HG03025 (cell line): ENCODE measurements around the gene SRMS.

Experiments used
- ATAC-seq: cut with Tn5 transposase; IDR thresholded peaks from one replicate; pipeline ENCODE4 v1.9.1; 2021; ENCODE audit warnings: mild to moderate bottlenecking, moderate library complexity; ENCODE audit not compliant: unreplicated experiment, low FRiP score

The SRMS gene

DNA sequence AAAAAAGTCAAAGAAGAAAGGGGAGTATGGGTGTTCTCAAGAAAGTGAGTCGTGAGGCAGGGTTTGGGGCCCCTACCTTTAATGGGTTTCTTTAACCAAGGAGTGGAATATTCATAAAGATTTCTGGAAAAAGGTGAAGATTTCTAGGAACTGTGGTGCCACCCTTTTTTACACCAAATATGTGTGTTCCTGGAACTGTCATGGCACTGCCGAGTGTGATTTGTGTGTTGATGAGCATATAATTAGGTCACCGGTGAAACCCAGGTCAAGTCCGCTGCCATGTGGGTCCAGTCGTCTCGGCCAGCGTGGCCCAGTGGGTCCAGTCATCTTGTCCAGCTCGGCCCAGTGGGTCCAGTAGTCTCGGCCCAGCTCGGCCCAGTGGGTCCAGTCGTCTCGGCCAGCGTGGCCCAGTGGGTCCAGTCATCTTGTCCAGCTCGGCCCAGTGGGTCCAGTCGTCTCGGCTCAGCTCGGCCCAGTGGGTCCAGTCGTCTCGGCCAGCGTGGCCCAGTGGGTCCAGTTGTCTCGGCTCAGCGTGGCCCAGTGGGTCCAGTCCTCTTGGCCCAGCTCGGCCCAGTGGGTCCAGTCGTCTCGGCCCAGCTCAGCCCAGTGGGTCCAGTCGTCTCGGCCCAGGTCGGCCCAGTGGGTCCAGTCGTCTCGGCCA lies 40.3 kb downstream of the SRMS start:
- ATAC-seq = no peak

DNA sequence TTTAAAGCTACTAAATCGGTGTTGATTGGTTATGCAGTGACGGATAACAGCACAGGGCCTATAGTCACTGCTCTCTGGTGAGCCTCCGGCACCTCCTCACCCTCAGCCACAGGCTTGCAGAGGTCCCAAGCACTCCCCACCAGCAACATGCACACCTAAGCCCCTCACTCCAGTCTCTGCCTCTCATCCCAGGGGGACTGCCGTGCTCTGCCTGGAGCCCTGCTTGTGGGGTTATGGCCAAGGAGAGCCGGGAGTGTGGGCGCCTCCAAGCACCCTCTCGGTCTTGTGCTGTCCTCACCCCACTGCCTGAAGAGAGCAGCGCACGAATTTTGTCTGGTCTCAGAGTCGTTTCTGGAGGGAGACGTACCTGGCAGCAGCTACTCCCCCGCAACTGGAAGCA lies 41.8 kb downstream of the SRMS start:
- no peak for ATAC-seq

DNA sequence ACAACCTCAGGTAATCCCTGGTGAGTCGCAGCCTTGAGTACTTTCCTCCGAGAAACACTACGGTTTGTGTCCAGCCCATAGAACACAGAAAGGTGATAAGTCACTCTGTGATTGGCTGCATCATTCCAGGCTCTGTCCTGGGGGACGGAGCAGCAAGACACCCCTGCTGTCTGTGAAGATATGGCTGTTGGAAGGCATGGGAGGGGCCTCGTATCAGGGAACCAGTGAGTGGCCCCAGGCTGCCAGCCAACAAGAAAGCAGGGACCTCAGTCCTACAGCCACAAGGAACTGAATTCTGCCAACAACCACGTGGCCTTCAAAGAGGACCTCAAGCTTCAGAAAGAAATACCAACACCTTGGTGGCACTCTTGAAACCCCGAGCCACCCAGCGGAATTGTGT lies 42.3 kb downstream of the SRMS start:
- ATAC-seq = no peak

DNA sequence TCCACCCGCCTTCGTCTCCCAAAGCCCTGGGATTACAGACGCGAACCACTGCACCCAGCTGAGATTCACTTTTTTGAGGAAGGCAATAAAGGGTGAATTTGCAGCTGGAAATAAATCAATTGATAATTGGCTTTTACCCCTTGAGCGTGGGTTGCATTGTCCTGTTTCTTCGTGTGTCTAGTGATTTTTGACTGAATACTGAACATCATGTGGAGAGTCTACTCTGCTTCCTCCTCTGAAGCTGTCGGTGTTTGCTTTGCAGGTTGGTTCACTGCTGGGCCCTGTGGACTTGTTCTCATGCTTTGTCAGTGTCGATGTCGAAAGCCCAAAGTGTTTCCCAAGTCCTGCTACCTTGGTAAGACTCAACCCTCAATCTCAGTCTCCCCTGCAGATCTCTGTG lies 42.9 kb downstream of the SRMS start:
- ATAC-seq = no peak

DNA sequence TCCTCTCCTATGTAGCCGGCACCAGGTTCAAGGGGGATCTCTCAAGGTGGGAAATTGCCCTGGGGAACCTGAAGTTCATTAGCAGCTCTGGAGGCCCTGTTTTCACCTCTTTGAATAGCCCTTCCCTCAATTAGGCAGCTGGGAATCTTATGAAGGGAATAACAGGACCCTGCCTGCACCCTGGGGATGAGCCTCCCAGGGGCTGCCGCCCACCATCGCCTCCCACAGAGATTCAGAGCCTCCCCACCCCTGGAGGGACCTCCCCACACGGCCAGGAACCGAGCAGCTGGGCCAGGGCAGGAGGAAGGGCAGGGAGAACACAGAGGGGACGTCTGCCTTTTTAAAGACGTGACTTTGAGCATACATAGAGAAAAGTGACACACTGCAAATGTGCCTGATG lies 44.0 kb downstream of the SRMS start:
- no peak for ATAC-seq

DNA sequence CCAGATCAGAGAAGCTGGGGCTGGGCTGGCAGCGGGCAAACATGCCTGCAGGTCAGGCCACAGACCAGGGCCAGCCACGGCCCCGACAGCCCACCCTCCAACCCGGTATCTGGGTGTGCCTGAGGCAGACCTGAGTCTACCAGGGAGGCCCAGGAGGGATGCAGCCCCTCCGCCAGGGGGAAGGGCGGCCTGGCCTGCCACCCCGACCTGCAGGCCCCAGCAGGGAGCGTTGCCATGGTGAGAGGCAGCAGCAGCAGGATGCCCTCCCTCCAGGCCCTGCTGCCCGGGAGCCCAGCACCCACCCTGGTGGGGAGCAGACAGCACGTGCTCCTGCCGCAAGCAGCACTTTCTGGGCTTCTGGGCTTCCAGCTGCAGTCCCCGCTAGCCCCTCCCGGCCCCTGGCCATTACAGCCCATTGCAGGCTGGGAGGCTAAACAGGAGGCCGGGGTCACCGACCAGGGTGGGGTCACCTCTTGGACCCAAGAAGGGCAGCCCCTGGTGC lies 44.8 kb downstream of the SRMS start:
- ATAC-seq = no peak

DNA sequence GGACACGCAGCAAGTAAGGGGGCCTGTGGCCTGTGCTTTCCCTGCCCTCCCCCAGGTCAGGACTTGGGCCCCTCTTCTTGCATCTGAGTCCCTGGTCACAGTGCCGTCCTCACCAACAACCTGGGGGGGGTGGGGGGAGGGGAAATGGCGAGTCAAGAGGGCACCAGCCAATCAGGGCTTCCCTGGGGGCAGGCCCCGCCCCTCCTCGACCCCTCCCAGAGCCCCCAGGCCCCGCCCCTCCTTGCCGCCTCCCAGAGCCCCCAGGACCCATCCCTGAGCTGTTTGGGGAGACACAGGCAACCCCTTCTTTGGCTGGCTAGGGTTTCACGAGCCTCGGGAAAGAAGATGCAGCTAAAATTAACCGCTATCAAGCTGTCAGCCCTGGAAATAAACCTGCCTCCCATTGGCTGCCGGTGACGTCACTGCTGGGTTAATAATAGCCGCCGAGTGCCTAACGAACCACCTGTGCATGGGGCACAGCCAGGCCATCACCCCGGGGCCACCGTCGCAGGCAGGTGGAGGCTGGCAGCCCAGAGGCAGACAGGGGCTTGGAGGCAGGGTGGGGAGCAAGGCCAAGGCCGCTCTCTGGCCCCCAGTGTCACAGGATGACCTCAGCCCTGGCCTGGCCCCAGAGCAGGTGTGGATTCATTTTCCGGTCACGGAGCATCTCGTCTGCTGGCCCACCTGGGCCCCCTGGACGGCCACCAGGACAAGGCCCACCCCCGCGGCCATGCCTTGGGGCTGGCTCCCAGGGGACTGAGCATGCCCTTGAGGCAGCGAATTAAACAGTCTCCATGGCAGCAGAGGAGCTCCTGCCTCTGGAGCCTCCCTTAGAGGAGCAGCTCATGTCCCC lies 45.5 kb downstream of the SRMS start:
- no peak for ATAC-seq

DNA sequence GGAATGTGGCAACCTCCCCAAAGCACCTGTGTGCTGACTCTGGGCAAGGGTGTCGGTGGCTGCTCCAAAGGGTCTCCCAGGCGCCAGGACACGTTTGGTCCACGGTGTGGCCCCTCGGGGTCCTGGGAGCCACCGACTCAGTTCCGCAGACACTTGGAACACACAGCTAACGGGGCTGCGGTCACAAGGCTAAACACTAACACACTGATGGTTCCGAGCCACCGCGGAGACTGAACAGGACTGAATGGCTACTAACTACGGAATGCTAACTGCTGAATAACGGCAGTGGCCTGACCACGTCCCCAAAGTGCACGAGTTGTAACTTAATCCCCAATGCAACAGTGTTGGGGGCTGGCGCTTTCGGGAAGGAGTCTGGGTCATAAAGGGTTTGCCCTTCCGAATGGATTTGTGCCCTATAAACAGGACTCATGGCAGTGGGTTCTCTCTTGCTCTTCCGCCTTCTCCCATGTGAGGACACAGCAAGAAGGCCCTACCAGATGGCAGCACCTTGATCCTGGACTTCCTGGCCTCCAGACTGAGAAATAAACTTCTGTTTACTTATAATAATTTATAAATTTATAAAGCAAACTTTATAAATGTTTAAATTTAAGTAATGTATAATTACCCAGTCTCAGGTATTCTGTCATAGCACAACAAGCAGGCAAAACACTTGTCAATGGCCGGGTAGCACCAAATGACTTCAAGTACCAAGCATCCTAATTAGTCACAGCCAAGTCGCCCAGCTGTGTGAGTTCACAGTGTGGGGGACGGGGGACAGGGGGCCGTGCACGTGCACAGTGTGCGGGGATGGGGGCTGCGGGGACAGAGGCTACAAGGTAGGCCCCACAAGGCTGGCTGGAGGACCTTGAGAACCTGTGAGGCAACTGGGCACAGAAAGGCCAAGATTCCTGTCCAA lies 46.4 kb downstream of the SRMS start:
- ATAC-seq = no peak

DNA sequence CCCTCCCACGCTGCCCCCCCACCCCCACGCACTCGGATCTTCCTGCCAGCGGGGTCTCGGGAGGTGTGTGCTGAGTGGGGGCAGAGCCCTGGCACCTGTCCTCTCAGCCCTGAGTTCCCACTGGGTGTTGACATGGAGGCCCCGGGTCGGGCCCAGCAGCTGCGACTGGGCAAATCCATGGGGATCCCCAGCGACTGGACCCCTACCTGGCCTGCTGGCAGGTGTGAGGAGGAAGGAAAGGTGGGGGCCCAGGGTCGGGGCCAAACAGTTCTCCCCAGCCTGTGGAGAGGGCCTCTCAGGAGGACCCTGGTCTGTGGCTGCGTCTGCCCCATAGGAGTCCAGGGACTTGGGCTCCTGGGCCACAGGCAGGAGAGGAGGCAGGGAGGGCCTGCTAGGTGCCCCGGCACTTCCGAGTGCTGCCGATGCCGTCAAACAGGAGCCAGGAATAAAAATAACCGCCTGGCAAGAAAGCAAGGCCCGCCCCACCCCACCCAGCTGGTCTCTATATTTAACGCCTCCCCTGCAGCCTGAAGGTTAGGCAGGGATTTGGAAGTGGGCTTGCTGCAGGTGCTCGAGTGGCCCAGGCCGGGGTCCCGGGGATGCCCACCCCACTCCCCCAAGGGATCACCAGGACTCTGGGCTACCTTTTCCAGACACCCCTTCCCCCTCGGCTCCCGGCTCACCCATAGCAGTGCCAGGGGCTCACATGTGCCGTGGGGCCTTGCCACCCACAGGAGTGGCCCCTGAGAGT lies 47.2 kb downstream of the SRMS start:
- ATAC-seq = no peak

DNA sequence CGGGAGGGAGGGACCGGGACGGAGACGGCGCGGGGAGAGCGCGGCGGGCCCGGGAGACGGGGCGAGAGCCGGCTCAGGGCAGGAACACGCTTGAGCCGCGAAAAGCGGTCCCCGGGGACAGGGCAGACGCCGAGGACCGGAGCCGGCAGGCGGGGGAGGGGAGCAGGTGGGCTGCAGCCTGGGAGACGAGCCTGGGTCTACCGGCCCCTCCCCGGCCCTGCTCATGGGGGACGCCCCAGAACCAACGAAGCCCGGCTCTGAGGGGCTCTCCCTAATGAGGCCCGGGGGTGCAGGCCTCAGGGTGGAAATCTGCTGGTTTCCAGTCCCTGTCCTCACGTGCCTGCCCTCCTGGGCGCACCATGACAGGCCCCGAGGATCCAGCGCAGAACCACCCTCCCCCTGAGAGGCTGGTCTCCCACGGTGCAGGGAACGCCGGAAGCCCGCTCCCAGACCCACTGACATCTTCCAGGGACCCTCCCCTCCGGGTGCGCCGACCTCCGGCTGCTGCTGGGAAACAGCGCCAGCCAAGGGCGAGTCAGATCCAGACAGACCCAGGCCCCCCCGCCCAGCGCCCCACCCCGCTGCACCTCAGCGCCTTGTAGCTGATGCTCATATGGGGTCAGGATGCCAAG lies 48.1 kb downstream of the SRMS start:
- no peak for ATAC-seq

DNA sequence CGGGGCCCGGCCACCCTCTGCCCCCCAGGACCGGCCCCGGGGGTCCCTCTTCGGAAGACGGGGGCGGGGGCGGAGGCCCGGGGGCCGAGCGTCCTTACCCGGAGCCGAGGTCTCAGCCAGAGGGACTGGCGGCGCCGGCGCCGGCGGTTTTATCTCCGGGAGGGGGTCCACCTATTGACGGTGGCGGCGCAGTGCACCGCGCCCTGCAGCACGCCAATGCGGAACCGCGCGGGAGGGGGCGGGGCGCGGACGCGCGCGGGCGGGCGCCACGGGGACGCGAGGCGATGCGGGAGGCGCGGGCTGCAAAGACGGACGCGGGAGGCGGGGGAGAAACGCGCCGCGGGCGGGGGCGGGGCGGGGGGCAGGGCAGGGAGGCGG lies 48.6 kb downstream of the SRMS start, which contains the start of gene EEF1A2:
Gene EEF1A2, minus strand, starts transcription at position 124 of the 378 bp plus-strand sequence. CDS start 1,320 bp downstream, outside the sequence.
- ATAC-seq = no peak

DNA sequence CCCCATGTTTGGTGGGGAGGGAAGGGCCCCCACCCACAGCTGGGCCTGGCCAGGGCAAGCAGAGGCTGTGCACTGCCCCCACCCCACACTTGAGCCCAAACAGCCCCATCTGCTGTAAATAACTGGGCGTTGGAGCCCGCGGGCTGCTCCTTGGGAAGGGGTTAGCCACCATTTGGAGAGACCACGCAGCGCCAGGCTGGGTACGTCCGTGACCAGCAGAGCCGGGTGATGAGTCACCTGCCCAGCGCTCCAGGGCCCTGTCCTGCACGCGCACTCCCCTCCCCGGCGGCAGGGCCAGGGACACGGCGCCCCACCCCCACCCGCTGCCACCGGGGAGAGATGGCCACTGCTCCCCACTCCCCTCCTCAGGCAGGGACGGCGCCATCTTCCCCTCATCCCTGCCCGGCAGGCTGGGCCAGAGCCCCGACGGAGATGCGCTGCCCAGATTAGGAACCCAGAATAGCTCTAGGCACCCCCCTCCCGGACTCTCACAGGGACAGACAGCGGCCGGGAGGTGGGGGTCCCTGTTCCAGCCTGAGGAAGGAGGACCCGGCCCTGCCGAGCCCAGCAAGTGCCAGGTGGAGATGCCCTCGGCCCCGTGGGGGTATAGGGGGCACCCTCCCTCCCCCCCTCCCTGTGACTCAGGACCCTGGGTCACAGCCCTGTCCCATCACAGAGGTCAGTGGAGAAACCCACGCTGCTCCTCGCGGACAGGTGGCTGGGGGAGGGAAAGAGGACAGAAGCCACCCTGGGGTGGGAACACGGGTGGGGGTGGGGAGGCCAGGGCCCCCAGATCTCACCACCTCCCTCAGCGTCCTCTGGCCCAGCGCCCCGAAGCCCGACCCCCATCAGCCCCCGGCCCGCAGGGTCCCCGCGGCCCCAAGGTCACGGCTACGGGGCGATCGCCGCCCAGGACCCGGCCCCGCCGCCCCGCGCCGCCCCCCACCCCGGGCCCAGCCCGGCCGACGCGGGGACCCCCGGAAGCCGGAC lies 49.3 kb downstream of the SRMS start:
- no peak for ATAC-seq

DNA sequence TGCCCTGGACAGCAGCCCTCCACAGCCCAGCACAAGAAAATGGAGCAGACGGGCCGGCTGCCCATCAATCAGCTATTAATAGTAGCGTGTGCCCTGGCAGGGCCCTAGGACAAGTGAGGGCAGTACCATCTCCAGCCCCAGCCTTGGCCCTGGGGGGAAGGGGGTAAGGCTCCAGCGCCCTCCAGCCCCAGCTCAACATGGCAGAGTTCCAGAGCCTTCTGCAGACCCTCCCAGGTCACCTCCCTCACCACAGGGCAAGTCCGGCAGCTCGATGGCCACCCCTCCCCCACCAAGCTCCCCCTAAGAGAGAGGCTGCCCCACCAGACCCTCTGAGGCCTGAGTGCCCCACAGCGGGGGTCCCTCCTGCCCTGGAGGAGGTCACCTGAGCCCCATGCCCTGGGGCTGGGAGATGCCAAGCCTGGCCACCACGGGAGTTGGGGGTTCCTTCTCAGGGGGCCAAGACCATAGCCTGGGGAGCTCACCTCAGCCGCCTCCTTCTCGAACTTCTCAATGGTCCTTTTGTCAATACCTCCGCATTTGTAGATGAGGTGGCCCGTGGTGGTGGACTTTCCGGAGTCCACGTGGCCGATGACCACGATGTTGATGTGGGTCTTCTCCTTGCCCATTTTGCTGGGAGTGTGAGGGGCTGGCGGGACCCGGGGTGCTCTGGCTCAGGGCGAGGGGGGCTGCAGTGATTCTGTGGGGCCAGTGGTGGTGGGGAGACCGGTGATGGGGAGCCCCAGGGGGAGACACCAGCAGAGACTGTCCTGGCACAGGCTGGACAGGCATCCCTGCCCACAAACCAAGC lies 50.2 kb downstream of the SRMS start:
- ATAC-seq = no peak

DNA sequence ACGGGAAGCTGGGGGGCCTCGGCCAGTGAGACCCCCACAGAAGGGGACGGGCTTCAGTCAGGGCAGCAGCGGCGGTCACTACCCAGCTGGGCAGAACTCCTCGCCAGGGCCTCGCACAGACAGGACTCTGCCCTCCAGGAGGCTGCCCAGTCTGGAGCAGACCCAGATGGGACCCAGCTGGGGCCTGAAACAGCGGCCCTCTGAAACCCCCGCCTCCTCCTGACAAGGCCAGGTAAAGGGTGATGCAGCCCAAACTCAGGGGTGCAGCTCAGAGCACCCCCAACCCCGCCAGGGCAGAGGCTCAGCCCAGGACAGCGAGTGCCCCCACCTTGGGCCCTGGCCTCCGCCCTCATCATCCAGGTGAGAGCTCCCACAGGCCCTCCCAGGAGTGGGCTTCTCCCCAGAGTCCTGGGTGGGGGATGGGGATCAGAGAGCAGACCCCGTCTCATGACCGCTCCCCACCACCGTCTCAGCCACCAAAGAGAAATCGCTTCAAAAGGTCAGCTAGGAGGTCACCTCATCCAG lies 50.9 kb downstream of the SRMS start:
- no peak for ATAC-seq

DNA sequence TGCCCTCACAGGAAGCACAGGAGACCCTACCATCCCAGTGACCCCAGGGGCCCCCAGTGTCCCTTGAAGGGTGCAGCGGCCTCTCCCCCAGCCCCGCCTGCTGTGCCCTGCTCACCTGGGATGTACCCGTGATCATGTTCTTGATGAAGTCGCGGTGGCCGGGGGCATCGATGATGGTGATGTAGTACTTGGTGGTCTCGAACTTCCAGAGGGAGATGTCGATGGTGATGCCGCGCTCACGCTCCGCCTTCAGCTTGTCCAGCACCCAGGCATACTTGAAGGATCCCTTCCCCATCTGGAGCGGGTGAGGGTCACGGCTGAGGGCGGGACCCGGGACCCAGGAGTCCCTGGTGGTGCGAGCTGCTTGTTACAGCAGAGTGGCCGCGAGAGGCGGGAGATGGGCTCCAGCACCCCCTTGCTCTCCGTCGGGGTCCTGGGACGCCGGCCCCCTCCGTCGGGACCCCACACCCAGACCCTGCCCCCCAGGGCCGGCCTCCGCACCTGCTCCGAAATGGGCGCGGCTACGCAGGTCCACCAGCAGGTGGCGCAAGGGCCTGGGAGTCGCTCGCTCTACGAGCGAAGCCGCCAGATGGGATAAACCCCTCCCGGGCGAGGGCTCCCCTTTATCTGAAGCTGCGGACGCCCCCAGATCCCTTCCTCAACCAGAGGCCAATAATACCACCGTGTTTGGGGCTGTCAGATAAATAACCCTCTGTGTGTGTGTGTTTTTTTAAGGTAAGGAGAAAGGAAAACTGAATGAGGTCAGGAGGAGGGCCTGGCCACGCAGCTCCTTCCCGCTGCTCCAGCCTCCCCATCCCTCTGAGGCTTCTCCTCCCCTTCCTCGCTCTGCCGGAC lies 51.6 kb downstream of the SRMS start:
- no peak for ATAC-seq

DNA sequence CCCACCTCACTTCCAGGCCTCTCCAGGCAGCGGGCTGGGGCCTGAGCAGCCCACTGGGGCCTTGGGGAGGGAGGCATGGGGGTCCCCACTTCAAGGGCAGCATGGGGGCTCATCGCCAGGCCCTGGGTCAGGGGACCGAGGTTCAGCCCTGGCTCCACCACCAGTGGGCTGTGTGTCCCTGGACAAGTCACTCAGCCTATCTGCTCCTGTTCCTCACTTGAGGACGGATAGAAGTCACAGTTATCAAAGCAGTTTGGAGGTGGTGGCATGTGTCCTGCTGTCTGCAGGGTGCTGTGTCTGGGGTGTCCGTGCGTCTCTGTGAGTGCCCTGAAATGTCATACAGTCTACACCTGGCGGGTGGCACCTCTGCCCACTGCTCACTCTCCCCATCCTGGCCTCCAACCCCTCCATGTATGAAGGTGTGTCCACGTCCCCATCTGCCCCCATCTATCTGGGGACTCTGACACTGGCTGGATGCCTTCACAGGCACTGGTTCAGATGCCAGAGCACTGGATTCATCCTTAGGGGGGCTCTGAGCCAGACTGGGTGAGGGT lies 52.3 kb downstream of the SRMS start:
- no peak for ATAC-seq
